D721Med (cell line): ENCODE results near the gene GABRG3.

Experiments
- DNase-seq: peaks from one replicate; pipeline ENCODE4 v3.0.0; 2011; ENCODE audit warnings: low spot score; ENCODE audit not compliant: insufficient read length
- FAIRE-seq: peaks from 2 replicates; lab custom pipeline; 2011; peaks lifted over from hg19 to GRCh38; lab: Jason Lieb, UNC
- TF ChIP-seq, protein P1 (sequence below): IDR thresholded peaks from 2 replicates; pipeline ENCODE4 v1.5.1; 2012; ENCODE audit warnings: mild to moderate bottlenecking, control low read depth; ENCODE audit not compliant: insufficient read depth; ENCODE audit errors: missing control alignments

Gene GABRG3

GRCh38 chr15:27382361-27383025 lies 411.5 kb downstream of the GABRG3 start:
- TF ChIP-seq, protein P1, sequence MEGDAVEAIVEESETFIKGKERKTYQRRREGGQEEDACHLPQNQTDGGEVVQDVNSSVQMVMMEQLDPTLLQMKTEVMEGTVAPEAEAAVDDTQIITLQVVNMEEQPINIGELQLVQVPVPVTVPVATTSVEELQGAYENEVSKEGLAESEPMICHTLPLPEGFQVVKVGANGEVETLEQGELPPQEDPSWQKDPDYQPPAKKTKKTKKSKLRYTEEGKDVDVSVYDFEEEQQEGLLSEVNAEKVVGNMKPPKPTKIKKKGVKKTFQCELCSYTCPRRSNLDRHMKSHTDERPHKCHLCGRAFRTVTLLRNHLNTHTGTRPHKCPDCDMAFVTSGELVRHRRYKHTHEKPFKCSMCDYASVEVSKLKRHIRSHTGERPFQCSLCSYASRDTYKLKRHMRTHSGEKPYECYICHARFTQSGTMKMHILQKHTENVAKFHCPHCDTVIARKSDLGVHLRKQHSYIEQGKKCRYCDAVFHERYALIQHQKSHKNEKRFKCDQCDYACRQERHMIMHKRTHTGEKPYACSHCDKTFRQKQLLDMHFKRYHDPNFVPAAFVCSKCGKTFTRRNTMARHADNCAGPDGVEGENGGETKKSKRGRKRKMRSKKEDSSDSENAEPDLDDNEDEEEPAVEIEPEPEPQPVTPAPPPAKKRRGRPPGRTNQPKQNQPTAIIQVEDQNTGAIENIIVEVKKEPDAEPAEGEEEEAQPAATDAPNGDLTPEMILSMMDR = no peak
- FAIRE-seq = no peak
- DNase-seq = no peak

- no peak for DNase-seq
- no peak for FAIRE-seq
- TF ChIP-seq, protein P1 = no peak
Measured at GRCh38 chr15:27383726-27384125, 412.7 kb downstream of the GABRG3 start.

DNA sequence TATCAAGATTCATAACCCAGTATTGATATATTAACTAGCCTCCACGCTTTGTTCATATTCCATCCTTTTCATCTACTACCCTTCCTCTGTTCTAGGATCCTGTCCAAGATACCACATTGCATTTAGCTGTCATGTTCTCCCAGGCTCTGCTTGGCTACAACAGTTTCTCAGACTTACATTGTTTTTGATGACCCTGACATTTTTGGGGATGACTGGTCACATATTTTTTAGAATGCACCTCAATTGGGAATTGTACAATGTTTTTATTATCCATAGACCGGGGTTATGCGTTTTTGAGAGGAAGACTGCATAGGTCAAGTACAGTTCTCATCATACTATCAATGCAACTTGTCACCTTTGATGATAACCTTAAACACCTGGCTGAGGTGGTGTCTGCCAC lies 421.2 kb downstream of the GABRG3 start:
- no peak for FAIRE-seq
- no peak for DNase-seq
- TF ChIP-seq, protein P1 = no peak

GRCh38 chr15:27396521-27396920 lies 425.5 kb downstream of the GABRG3 start:
- FAIRE-seq = no peak
- DNase-seq = no peak
- TF ChIP-seq, protein P1 = no peak

DNA sequence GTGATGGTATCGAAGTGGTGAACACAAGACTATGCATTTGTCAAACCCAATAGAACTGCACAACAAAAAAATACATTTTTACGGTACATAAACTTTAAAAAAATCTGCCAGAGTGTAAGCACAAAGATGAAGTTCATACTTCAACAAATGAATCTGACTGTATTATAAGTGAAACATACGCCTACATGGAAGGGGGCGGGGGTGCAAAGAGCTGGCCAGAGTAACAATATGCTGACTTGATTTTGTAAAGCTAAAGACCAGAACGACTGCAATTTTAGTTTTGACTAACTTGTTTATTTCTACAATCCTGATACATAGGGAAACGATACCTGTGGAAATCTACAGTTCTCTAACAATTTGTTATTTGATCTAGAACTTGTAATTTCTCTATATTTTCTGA lies 426.0 kb downstream of the GABRG3 start:
- DNase-seq = no peak
- no peak for FAIRE-seq
- TF ChIP-seq, protein P1 = no peak

DNA sequence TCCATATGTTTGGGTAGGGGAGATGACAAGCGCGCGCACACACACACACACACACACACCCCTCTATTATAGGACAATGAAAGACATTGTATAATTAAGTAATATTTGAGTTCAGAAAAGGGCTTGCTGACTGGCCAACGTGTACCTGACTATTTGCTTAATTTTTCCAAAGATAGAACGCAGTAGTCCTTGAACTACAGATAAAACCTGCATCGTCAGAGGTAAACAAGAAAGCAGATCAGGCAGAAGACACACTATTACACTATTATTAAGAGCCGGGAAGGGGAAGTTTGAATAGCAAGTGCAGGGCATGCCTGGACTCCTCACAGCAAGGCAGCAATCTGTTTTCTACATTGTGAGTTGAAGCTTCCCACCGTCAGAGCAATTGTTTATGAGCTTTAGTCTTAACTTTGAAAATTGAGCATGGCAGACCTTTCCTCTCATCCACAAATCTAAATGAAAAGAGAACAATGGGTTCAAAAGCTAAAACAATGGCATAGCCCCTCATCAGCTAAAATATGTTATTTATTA lies 427.7 kb downstream of the GABRG3 start:
- TF ChIP-seq, protein P1 = no peak
- DNase-seq (no peak), FAIRE-seq (no peak)

DNA sequence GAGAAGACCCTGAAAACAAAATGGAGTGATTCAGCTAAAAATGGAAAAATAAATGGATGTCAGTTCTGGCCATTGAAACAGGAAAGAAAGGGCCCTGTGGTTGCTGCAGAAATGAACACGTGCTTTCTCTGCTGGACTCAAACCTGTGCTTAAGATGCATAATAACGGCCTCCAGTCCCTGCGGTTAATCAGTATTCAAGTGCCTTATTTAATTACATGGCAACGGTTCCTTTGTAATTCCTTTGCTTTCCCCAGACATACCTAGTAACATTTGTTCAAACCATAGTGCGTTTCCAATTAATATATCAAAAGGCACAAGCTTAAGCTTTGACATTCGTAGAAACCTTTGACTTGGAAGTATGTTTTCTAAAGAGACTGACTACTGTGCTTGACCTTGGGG lies 428.3 kb downstream of the GABRG3 start:
- DNase-seq (no peak), FAIRE-seq (no peak)
- TF ChIP-seq, protein P1 = no peak
